Measurements from ENCODE around the gene CYTH4.

GRCh38 chr22:37270928-37271650 is 11.2 kb upstream of the CYTH4 start:
- TF ChIP-seq CTCF (IDR thresholded peaks at IDR 0.05), result no peak
- TF ChIP-seq POLR2AphosphoS5 (IDR thresholded peaks at IDR 0.05), result peak in 1 of 2 donors; percentile 50
- no peak for TF ChIP-seq POLR2A (IDR thresholded peaks at IDR 0.05)

Measured in upper lobe of left lung (tissue), 4 donors.